Thymus (tissue), 11 donors: Measurements from ENCODE around the gene PARP8. TPM values are rescaled to one million over a fixed set of nuclear protein-coding genes. Genes with fewer than 3 reads are reported as not detected.
"Not testable (repeated sequence)": the region's sequence is repeated elsewhere in the genome, so short reads cannot be mapped to it uniquely, and the experiment has no call there.

Experiments
- DNase-seq, 9 donors: peaks; one replicate each; pipeline ENCODE4 v3.0.0-alpha.2; 2013; ENCODE audit warnings: low spot score in 9 of 9, low read depth in 6 of 9, missing footprints in 1 of 9
- H3K27ac ChIP-seq, 2 donors: one replicate each; pipeline ENCODE4 v1.5.1; 2013; ENCODE audit warnings: control low read depth in 1 of 2, low read depth in 1 of 2, low read length in 1 of 2, mild to moderate bottlenecking in 1 of 2, moderate library complexity in 1 of 2
- H3K27me3 ChIP-seq, 2 donors: one replicate each; pipeline ENCODE4 v1.5.1; 2013; ENCODE audit warnings: low read length in 1 of 2; ENCODE audit not compliant: control insufficient read depth in 2 of 2, insufficient read depth in 1 of 2
- H3K36me3 ChIP-seq, 2 donors: one replicate each; pipeline ENCODE4 v1.5.1; 2013; ENCODE audit warnings: low read length in 1 of 2, mild to moderate bottlenecking in 1 of 2, moderate library complexity in 1 of 2; ENCODE audit not compliant: control insufficient read depth in 2 of 2, insufficient read depth in 2 of 2
- H3K4me1 ChIP-seq, 2 donors: one replicate each; pipeline ENCODE4 v1.5.1; 2013; ENCODE audit warnings: low read length in 2 of 2; ENCODE audit not compliant: control insufficient read depth in 2 of 2, insufficient read depth in 2 of 2
- H3K4me3 ChIP-seq, 2 donors: one replicate each; pipeline ENCODE4 v1.5.1; 2013; ENCODE audit warnings: low read length in 2 of 2, control low read depth in 1 of 2, mild to moderate bottlenecking in 1 of 2
- H3K9me3 ChIP-seq, 2 donors: one replicate each; pipeline ENCODE4 v1.5.1; 2013; ENCODE audit warnings: low read length in 1 of 2, mild to moderate bottlenecking in 1 of 2; ENCODE audit not compliant: control insufficient read depth in 2 of 2, insufficient read depth in 1 of 2
- WGBS: extraction: QIAGEN DNeasy Blood & Tissue Kit; methylation state at CpG from one replicate; pipeline ENCODE4 v1.1.7; 2013; 5-methylcytosine and 5-hydroxymethylcytosine counted together
- polyA plus RNA-seq: library from polyadenylated mRNA; stranded (reverse); fragments of 200-250 nt; gene quantifications from one replicate; pipeline ENCODE4 v1.2.3, GENCODE V29; 2013
- total RNA-seq: library from RNA; stranded (reverse); fragments of 120-200 nt; gene quantifications from one replicate; pipeline ENCODE4 v1.2.4, GENCODE V29; 2013
- donor health status: healthy.

The PARP8 gene
- total and polyA plus RNA-seq, 2 donors, result 18.7 to 29.0 TPM

- H3K36me3 ChIP-seq, result no peaks in the 10 kb centered on the region
- DNase-seq, result no peak
- H3K9me3 ChIP-seq, result no peaks in the 10 kb centered on the region
- no peak overlapping the region for H3K27ac ChIP-seq
- H3K27me3 ChIP-seq, result no peaks in the 10 kb centered on the region
- H3K4me1 ChIP-seq, result no peaks in the 10 kb centered on the region
- 85% methylated on average over 2 of the region's 2 CpGs for WGBS
- no peak overlapping the region for H3K4me3 ChIP-seq
Observed at GRCh38 chr5:50766967-50767366, 100.5 kb downstream of the PARP8 start.

GRCh38 chr5:50767588-50767987, 101.2 kb downstream of the PARP8 start:
- Histone ChIP-seq H3K36me3 (no peaks in the 10 kb centered on the region), H3K4me1 (no peaks in the 10 kb centered on the region)
- WGBS, result 68% methylated on average over 1 of the region's 1 CpG

GRCh38 chr5:50768634-50769033, 102.2 kb downstream of the PARP8 start:
- Histone ChIP-seq H3K27me3 (no peaks in the 10 kb centered on the region), H3K27ac (no peak overlapping the region), H3K4me3 (no peak overlapping the region), H3K36me3 (no peaks in the 10 kb centered on the region), H3K4me1 (no peaks in the 10 kb centered on the region), H3K9me3 (no peaks in the 10 kb centered on the region)
- WGBS, result 67% methylated on average over 4 of the region's 4 CpGs
- DNase-seq, result no peak

More at GRCh38 chr5:50767588-50767987, 101.2 kb downstream of the PARP8 start:
- Histone ChIP-seq H3K4me3 (no peak overlapping the region), H3K27ac (no peak overlapping the region), H3K27me3 (no peaks in the 10 kb centered on the region), H3K9me3 (no peaks in the 10 kb centered on the region)
- DNase-seq, result no peak

- no peak for DNase-seq
- WGBS, result 79% methylated on average over 3 of the region's 3 CpGs
- Histone ChIP-seq H3K4me1 (no peaks in the 10 kb centered on the region), H3K27ac (no peak overlapping the region), H3K36me3 (no peaks in the 10 kb centered on the region), H3K9me3 (no peaks in the 10 kb centered on the region), H3K27me3 (no peaks in the 10 kb centered on the region), H3K4me3 (no peak overlapping the region)
Observed at GRCh38 chr5:50770441-50770840, 104.0 kb downstream of the PARP8 start.

- 96% methylated on average over 51 of the region's 51 CpGs for WGBS
- H3K27me3 ChIP-seq, H3K4me3 ChIP-seq, H3K9me3 ChIP-seq, DNase-seq, H3K27ac ChIP-seq, H3K36me3 ChIP-seq, H3K4me1 ChIP-seq: not testable (repeated sequence)
Observed at GRCh38 chr5:50774446-50775175, 108.2 kb downstream of the PARP8 start.

- Histone ChIP-seq H3K4me1 (no peaks in the 10 kb centered on the region), H3K4me3 (no peak overlapping the region), H3K9me3 (no peaks in the 10 kb centered on the region), H3K36me3 (peaks cover 5 to 6% of the 10 kb centered on the region in 2 donors), H3K27me3 (no peaks in the 10 kb centered on the region), H3K27ac (no peak overlapping the region)
- DNase-seq, result no peak
Observed at GRCh38 chr5:50786073-50786472, 119.6 kb downstream of the PARP8 start.

- Histone ChIP-seq H3K27ac (no peak overlapping the region), H3K4me1 (no peaks in the 10 kb centered on the region), H3K36me3 (peaks cover 8 to 13% of the 10 kb centered on the region in 2 donors), H3K4me3 (no peak overlapping the region), H3K27me3 (no peaks in the 10 kb centered on the region), H3K9me3 (no peaks in the 10 kb centered on the region)
- DNase-seq, result no peak
- WGBS, result 98% methylated on average over 5 of the region's 5 CpGs
Observed at GRCh38 chr5:50791813-50792212, 125.4 kb downstream of the PARP8 start.

- Histone ChIP-seq H3K36me3 (peaks cover 8 to 13% of the 10 kb centered on the region in 2 donors), H3K9me3 (no peaks in the 10 kb centered on the region), H3K27me3 (no peaks in the 10 kb centered on the region), H3K4me3 (no peak overlapping the region), H3K27ac (no peak overlapping the region), H3K4me1 (no peaks in the 10 kb centered on the region)
- 99% methylated on average over 5 of the region's 5 CpGs for WGBS
- no peak for DNase-seq
Observed at GRCh38 chr5:50792843-50793242, 126.4 kb downstream of the PARP8 start.

- no peaks in the 10 kb centered on the region for H3K27me3 ChIP-seq
- no peak for DNase-seq
- WGBS, result 97% methylated on average over 12 of the region's 12 CpGs
- H3K4me1 ChIP-seq, result no peaks in the 10 kb centered on the region
- no peak overlapping the region for H3K4me3 ChIP-seq
- peaks cover 3 to 7% of the 10 kb centered on the region in 2 donors for H3K36me3 ChIP-seq
- H3K9me3 ChIP-seq, result no peaks in the 10 kb centered on the region
- no peak overlapping the region for H3K27ac ChIP-seq
Observed at GRCh38 chr5:50794812-50795211, 128.4 kb downstream of the PARP8 start.
